GM18505 (cell line): Measurements from ENCODE around the gene PAPPA2.
"Not testable (repeated sequence)": the region's sequence is repeated elsewhere in the genome, so short reads cannot be mapped to it uniquely, and the experiment has no call there.

Experiments
- ATAC-seq: cut with Tn5 transposase; IDR thresholded peaks from one replicate; pipeline ENCODE4 v1.9.1; 2021; ENCODE audit not compliant: unreplicated experiment
- POLR2A ChIP-seq: IDR thresholded peaks from 4 replicates; pipeline ENCODE4 v1.6.1; 2011; ENCODE audit warnings: borderline replicate concordance; ENCODE audit not compliant: insufficient read depth, insufficient read length; ENCODE audit errors: extremely low read depth

PAPPA2 gene

DNA sequence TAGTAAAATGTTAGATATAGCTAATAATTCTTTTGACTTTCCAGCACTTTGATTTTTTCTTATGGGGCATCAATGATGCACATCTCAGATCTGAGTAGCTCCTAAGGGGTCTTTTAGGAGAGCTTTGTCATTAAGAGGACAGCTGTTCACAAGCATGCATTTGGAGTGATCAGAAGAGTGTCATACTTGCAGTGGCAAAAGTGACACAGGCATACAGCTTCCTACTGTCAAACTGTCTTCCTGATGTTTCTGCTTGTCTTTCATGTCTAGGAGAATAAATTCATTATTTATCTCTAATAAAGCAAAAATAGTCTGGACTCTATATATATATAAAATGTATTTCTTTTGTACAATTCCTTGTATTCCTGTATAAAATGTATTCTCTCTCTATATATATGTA, 273.0 kb downstream of the PAPPA2 start:
- no peak for TF ChIP-seq POLR2A
- no peak for ATAC-seq

DNA sequence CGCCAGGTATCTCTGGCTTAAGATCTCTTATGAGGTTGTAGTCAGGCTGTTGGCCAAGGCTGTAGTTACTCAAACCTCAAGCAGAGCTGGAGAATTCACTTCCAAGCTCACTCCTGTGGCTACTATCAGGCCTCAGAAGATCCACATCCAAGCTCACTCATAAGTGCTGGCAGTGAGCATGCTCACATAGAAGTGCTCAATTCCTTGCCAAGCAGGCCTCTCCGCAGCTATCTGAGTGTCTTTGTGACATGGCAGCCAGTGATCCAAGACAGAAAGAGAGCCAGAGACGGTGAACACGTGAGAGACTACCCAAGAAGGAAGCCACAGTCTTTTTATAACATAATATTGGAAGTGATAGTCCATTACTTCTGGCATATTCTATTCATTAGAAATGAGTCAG, 278.2 kb downstream of the PAPPA2 start:
- no peak for ATAC-seq
- TF ChIP-seq POLR2A, result no peak

GRCh38 chr1:176742322-176742721, 279.3 kb downstream of the PAPPA2 start:
- TF ChIP-seq POLR2A, result no peak
- ATAC-seq, result no peak

- no peak for TF ChIP-seq POLR2A
- ATAC-seq, result no peak
Observed at GRCh38 chr1:176744142-176744541, 281.2 kb downstream of the PAPPA2 start.

DNA sequence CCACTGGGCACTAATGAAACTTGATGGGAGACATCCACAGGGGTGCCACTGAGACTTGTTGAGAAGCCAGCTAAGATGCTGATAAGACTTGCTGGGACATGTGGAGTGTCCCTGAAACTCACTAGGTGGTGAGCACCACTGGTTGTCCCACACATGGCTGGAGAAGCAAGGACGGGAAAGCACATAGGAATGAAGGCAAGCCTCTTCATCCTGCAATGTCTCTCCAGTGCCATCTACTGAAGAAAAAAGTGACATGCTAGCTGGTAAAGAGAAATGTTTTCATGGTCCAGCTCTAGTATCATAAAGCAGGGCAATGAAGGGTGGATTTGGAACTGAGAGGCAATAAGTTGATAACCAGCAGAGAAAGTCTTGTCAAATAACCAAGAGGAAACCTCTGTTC, 283.0 kb downstream of the PAPPA2 start:
- TF ChIP-seq POLR2A, result no peak
- no peak for ATAC-seq

DNA sequence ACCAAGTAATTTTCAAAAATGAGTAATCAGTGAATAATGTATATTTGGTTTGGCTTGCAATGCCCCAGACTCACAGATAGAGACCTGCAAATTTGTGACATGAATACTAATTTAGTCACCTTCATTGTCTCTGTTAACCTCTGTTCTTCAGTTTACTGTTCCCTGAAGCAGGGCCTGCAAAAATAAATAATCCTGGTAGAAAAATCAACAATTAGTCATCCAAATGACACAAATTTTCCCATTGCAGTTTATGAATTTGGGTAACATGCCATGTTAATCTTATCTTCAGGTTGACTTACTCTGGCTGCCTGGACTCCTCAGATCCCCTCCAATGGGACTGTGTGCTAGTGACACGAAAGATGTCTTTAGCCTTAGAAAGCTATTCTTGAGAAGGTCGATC, 289.5 kb downstream of the PAPPA2 start:
- no peak for ATAC-seq
- no peak for TF ChIP-seq POLR2A

GRCh38 chr1:176754676-176755075, 291.7 kb downstream of the PAPPA2 start:
- no peak for TF ChIP-seq POLR2A
- ATAC-seq, result no peak

- not testable (repeated sequence) for ATAC-seq
Observed at GRCh38 chr1:176756817-176757216, 293.8 kb downstream of the PAPPA2 start.

- TF ChIP-seq POLR2A, result no peak
- no peak for ATAC-seq
Observed at GRCh38 chr1:176765608-176766007, 302.6 kb downstream of the PAPPA2 start.

- no peak for TF ChIP-seq POLR2A
- ATAC-seq, result no peak
Observed at GRCh38 chr1:176766779-176767178, 303.8 kb downstream of the PAPPA2 start.

- TF ChIP-seq POLR2A, result no peak
- ATAC-seq, result no peak
Observed at GRCh38 chr1:176767714-176768136, 304.8 kb downstream of the PAPPA2 start.

- ATAC-seq, result no peak
Observed at GRCh38 chr1:176768532-176768931, 305.6 kb downstream of the PAPPA2 start.

DNA sequence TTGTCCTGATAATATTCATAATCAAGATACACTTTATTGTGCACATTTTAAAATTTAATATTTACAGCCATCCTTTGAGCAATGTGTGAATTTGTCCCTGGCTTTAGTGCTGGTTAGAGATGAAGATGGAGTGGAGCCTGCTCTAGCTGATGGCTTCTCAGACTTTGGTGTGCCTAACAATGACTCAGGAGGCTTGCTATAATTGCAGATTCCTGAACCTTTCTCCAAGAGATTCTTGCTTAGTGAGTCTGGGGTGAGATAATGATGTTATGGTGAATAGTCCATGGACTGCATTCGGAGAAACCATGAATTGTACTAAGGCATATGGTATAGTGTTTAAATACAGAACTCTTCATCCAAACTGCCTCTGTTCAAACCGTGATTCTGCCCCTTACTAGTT, 307.1 kb downstream of the PAPPA2 start:
- no peak for ATAC-seq
- no peak for TF ChIP-seq POLR2A

More at GRCh38 chr1:176768532-176768931, 305.6 kb downstream of the PAPPA2 start:
- no peak for TF ChIP-seq POLR2A

- ATAC-seq, result no peak
- TF ChIP-seq POLR2A, result no peak
Observed at GRCh38 chr1:176773038-176773437, 310.1 kb downstream of the PAPPA2 start.

DNA sequence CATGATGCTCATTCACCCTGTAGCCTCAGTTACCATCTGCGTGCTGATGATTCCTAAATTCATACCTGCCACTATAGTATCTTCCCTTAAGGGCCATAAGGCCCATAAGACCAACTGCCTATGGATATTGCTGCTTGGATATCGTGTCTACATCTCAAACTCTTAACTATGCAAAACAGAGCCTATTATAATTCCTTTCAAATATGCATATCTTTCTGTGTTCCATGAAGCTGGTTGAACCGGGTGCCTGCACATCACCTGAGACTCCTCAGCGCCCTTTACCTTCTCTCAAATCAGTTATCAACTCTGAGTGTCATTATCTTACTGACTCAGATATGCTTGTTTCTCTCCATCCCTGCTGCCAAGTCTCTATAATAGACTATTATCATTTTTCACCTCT, 311.2 kb downstream of the PAPPA2 start:
- ATAC-seq, result no peak
- TF ChIP-seq POLR2A, result no peak
